ENCODE results near the gene ZNF649.
"Not testable (repeated sequence)": the region's sequence is repeated elsewhere in the genome, so short reads cannot be mapped to it uniquely, and the experiment has no call there.

ZNF649 gene

DNA sequence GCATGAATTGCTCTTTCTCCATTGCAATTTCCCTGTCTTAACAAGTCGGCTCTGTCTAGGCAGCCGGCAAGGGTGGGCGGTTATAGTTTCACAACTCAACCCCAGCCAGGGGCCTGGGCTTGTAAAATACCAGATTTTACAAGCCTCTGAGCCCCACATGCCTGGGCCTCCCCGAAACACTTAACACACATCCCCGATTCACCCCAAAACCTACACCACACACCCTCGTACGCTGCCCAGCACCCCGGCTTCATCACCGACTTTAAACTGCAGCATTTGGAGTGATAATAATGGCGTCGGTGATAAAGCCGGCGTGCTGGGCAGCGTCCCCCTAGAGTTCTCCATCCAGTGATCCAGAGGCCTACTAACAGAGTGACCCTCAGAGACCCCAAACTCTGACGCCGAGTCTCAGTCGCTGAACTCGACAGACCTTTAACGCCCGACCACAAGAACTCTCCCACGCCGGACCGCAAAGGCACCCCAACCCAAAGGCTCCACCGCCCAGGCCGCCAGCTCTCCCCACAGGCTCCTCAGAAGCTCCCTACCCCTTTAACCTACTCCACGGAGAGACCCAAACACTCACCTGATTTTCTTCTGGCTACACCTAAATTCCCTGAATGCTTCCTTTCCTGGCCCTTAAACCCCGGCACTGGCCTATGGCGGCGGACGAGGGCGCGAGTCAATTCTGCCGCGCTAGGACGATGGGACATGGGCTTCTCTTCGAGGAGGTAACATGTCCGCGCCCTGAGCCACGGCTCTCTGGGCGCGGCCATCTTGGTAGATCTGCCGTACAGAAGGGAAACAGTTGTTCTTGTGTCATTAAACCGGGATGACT, at the start of gene ZNF649:
ZNF649 (minus strand) TSS at position 687 of the 835 bp plus-strand sequence. CDS start 4,910 bp downstream, outside the sequence.
- no peak for DNase-seq

DNA sequence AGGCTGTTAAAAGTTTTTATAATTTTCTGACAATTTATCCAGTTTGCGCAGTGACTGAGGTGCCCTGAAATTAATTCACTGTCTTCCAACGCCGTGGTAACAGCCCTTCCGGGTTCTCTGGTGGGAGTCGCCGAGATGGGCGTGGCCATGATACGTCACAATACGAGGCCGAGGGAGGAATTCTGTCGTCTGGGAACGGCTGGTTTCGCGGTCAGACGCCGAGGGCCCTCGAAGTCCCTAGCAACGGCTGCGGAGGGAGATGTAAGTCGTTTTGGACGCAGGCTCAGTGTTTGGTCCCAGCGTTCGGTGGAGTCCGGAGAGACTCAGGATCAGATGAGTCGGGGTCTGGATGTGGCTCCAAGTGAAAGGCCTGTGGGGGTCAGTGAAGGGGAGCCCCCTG, 44.2 kb upstream of the ZNF649 start:
- no peak for DNase-seq

DNA sequence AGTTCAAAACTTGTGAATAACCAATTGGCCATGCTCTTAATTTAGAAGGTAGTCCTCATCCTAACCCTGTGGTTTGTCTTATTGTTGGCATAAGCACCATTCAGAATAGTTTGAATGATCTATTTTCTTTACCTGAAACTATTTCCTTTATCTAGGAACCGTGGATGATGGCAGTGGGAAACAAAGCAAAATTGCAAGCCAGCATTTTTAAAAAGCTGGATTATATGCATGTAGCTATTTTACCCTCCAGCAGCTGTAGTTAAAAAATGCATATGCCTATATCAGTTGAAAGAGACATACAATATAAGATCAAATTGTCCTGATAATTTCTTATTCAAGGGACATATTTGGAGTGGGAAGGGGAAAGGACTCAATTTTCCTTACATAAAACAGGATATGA, 41.8 kb upstream of the ZNF649 start:
- no peak for DNase-seq

DNA sequence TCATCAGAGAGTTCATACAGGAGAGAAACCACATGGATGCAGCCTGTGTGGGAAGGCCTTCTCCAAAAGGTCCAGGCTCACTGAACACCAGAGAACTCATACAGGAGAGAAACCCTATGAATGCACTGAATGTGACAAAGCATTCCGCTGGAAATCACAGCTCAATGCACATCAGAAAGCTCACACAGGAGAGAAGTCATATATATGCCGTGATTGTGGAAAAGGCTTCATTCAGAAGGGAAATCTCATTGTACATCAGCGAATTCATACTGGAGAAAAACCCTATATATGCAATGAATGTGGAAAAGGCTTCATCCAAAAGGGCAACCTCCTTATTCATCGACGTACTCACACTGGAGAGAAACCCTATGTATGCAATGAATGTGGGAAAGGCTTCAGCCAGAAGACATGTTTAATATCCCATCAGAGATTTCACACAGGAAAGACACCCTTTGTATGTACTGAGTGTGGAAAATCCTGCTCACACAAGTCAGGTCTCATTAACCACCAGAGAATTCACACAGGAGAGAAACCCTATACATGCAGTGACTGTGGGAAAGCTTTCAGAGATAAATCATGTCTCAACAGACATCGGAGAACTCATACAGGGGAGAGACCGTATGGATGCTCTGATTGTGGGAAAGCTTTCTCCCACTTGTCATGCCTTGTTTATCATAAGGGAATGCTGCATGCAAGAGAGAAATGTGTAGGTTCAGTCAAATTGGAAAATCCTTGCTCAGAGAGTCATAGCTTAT, 40.2 kb upstream of the ZNF649 start:
- DNase-seq: no peak

DNA sequence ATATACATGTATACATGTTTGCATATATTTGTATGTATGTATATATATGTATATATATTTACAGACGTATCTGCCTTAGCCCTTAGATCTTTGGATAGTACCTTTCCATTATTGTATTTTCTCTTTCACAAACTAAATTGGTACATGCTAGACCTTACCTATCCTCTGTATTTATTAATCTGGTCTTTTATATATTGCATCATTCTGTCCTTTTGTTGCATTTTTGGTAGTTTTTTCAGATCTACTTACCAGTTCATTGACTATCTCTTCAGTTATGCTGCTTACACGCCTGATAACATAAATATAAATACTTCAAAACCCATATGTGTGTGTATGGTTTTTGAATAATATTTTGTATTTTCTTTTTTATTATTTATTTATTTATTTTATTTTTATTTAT, 34.1 kb upstream of the ZNF649 start:
- DNase-seq: no peak

DNA sequence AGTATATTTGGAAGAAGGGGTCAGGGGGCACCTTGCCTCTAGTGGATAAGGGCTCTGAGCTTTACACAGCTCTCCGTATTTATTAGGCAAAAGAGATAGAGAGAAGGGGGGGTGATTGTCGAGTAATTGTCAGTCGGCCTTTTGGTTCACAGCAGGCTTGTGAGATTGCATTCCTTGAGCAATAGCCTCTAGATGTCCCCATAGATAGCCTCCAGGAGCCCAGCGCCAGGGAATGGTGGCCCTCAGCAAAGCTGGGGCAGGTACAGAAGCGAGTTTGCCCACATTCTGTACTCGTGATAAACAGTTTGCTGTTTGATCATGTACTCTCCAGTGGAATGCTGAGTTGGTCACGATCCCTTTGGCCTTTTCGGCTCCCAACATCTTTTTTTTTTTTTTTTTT, 27.1 kb upstream of the ZNF649 start:
- no peak for DNase-seq

DNA sequence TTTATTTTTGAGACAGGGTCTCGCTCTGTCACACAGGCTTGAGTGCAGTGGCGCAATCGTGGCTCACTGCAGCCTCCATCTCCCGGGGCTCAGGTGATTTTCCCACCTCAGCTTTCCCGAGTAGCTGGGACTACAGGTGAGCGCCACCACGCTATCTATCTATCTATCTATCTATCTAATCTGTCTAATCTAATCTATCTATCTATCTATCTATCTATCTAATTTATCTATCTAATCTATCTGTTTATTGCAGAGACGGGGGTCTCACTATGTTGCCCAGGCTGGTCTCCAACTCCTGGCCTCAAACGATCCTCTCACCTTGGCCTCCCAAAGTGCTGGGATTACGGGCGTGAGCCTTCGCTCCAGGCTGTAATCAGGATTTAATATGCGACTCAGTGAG, 23.0 kb upstream of the ZNF649 start:
- no peak for DNase-seq

DNA sequence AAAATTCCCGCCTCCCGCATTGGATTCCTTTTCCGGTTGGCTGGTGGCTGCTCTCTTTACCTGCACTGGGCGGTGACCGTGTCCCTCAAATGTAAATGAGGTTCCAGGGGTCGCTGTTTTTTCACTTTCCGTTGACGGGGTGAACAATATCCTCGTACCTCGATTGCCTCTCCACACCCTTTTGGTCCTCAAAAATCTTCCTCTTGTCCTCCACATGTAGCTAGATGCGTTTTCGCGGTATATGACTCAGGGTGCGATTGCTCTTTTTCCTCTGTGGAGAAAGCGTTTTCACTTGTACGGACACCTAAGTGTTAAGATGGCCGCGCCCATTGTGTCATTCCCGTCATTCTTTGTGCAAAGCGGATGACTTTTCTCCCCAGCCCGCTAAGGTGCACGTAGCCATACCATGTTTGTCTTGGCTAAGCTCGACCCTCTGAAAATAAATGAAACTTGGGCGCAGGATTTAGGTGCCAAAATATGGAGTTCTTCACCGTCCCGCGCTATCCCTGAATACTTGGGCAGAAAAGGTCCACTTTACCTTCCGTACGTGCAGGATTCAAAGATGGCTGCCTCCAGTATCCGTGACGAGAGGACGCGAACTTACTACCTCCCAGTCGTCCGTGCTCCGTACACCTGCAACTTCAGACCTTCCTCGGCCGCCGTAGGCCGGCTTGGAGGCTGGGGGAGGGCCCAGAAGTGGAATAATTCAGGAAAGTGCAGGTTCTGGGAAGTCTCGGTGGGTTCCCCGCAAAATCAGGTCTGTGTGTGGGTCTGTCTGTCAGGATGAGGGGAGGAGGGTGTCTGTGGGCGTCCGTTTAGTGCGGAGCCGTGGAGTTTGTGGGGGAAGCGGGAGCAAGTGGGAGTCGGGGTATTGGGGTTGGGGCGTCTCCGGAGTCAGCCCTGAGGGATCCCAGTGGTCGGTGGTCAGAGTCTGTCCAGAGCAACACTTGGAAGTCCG, 22.2 kb upstream of the ZNF649 start, which contains the start of gene ZNF613:
ZNF613 (plus strand) TSS at position 689 of the 958 bp plus-strand sequence. CDS start 8,749 bp downstream, outside the sequence.
- DNase-seq: no peak

DNA sequence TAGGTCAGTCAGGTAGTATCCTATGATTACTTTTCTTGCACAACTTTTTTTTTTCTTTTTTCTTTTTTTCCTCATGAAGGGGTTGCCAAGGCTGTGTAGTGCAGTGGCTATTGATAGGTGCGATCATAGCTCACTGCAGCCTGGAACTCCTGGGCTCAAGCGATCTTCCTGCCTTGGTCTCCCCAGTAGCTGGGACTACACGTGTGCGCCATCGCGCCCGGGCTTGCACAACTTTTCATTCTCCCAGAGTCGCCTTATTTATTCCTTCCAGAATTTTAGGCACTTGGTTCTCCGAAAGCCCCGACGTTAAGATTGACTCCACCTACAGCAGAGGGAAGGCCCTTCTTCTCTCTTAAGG, 21.6 kb upstream of the ZNF649 start:
- DNase-seq: no peak

DNA sequence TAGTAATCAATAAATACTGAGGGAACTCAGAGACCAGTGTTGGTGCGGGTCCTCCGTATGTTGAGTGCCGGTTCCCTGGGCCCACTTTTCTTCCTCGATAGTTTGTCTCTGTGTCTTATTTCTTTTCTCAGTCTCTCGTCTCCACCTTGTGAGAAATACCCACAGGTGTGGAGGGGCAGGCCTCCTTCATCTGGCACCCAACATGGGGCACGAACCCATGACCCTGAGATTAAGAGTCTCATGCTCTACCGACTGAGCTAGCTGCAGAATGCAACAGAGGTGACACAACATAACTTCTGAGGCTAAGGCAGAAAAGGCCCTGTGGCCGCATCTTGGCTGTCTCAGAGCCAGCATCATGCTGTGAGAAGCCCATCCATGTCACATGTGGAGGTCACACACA, 17.1 kb upstream of the ZNF649 start:
- no peak for DNase-seq

DNA sequence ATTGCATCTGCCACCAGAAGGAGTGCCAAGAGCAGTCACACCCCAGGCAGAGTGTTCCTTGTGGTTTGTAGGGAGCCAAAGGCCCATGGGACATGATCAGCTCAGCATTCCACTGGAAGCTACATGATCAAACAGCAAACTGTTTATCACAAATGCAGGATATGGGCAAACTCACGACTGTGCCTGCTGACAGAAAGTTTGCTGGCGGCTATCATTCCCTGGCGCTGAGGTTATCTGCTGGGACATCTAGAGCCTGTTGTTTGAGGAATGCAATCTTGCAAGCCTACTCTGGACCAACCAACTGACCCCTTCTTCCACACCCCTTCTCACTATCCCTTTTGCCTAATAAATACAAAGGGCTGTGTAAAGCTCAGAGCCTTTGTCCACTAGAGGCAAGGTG, 14.8 kb upstream of the ZNF649 start:
- DNase-seq: no peak

DNA sequence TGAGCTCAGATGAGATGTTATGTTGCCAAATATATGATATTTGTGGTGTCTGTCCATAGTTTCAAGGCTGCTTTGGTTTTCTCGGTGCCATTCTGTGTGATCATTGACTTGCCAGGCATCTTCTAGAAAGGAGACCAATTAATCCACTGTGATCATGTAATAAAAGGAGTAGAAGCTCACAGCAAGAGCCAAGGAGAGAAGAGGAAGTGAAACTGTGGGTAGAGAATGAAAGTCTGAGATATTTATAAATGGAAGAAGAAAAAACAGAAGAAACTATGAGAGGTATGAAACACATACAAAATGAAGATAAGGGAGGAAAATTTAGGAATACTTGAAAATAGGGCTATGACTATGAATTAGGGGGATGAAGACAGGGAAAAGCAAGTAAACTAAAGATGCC, 11.3 kb upstream of the ZNF649 start:
- no peak for DNase-seq

DNA sequence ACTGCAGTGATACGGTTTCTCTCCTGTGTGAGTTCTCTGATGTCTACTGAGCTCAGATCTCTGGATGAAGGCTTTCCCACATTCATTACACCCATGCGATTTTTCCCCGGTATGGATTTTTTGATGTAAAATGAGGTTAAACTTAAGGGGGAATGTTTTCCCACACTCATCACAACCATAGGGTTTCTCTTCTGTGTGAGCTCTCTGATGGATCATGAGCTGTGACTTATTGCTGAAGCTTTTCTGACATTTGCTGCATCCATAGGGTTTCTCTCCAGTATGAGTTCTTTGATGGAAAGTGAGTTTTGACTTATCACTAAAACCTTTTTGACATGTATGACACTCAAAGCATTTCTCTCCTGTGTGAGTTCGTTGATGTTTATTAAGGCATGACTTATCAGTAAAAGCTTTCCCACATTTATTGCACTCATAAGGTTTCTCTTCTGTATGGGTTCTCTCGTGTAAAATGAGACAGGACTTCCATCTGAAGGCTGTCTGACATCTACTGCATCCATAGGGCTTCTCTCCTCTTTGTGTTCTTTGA, 10.6 kb upstream of the ZNF649 start:
- no peak for DNase-seq

DNA sequence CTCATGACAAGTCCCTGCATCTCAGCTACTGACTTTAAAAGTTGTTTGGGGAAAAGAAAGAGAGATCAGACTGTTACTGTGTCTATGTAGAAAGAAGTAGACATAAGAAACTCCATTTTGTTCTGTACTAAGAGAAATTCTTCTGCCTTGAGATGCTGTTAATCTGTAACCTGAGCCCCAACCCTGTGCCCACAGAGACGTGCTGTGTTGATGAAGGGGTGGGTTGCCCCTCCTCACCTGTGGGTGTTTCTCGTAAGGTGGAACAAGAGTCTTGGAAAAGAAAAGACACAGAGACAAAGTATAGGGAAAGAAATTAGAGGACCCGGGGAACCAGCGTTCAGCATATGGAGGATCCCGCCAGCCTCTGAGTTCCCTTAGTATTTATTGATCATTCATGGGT, 3.2 kb upstream of the ZNF649 start:
- DNase-seq: not testable (repeated sequence)

DNA sequence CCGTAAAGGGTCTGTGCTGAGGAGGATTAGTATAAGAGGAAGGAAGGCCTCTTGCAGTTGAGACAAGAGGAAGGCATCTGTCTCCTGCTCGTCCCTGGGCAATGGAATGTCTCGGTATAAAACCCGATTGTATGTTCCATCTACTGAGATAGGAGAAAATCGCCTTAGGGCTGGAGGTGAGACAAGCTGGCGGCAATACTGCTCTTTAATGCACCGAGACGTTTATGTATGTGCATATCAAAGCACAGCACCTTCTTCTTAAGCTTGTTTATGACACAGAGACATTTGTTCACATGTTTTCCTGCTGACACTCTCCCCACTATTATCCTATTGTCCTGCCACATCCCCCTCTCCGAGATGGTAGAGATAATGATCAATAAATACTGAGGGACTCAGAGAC, 1.3 kb upstream of the ZNF649 start:
- not testable (repeated sequence) for DNase-seq

DNA sequence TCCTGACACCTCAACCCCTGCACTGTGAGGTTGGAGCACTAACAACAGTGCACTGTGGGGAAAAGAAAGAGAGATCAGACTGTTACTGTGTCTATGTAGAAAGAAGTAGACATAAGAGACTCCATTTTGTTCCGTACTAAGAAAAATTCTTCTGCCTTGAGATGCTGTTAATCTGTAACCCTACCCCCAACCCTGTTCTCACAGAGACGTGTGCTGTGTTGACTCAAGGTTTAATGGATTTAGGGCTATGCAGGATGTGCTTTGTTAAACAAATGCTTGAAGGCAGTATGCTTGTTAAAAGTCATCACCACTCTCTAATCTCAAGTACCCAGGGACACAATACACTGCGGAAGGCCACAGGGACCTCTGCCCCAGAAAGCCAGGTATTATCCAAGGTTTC, 822 bp upstream of the ZNF649 start:
- DNase-seq: not testable (repeated sequence)

DNA sequence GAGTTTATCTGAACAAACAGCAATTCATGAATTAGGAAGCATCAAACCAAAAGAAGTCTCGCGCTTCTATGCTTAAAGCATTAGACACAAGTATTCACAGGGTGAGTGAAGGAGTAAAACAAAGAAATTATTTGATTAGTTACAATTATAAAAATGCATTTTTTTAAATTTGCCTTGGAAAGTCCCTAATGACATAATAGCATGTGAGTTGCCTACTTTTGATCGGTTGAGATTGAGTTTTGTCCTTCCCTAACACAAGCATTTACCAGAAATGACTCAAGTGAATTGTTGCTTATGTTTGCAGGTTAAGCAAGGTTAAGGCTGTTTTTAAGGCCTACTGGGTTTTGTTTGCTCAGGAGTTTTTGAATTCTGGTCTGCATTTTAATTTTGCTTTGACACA, 389 bp upstream of the ZNF649 start:
- DNase-seq: no peak

DNA sequence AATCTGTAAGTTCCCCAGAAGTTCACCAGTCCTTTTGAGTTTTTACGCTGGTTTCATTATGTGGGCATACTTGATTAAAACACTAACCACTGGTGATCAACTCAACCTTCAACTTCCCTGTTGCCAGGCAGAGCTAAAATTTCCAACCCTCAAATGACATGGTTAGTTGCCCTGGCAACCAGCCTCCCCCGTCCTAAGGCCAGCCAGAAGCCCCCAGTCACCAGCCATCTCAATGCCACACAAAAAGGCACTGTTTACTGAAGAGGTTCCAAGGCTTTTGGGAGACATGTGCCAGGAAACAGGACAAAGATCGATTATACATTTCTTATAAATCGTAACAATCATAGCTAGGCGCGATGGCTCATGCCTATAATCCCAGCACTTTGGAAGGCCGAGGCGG, 1.6 kb downstream of the ZNF649 start:
- no peak for DNase-seq

DNA sequence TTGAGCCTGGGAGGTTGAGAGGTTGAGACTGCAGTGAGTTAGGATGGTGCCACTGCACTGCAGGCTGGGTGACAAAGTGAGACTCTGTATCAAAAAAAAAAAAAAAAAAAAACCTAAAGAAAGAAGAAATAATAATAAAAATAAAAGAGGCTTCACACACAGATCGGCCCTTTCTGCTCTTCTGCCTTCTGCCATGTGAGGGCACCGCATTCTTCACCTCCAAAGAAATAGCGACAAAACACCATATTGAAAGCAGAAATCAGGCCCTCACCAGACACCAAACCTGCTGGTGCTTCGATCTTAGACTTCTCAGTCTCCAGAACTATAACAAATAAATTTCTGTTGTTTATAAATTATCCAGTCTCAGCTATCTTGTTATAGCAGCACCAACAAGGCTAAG, 3.0 kb downstream of the ZNF649 start:
- no peak for DNase-seq

DNA sequence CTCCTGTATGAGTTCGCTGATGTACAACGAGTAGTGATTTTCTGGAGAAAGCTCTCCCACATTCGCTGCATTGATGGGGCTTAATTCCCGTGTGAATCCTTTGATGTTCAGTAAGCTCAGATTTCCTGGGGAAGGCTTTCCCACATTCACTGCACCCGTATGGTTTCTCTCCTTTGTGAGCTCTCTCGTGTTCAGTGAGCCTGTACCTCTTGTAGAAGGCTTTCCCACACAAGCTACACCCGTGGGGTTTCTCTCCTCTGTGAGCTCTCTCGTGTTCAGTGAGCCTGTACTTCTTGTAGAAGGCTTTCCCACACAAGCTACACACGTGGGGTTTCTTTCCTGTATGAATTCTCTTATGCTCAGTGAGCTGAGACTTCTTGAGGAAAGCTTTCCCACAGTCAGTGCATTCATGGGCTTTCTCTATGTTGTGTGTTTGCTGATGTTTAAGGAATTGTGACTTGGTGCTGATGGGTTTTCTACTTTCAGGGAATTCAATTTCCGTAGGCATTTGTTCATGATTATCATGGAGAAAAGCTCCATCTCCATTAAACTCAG, 13.5 kb downstream of the ZNF649 start:
- DNase-seq: no peak

DNA sequence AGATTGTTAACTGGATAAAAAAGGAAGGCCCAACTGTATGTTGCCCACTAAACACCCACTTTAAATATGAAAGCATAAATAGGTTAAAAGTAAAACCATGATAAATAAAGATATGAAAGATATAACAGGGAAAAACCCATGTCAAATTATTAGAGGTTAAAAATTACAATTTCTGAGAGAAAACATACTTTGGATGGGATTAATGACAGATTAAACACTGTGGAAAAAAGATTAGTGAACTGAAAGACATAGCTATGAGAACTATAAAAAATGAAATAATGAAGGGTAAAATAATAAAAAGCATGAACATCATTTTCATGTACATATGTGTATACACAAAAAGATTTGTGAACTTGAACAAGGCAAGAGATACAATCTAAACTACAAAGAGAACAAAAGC, 14.9 kb downstream of the ZNF649 start:
- no peak for DNase-seq

Measured in SIG-M5 (cell line).